Measurements from ENCODE around the gene SPAG7.

Gene SPAG7

GRCh38 chr17:4966844-4967538 is 626 bp downstream of the SPAG7 start:
- Histone ChIP-seq H3K36me3 (no peaks in the 10 kb centered on the region; the same call in 1 of the 2 replicates), H3K9me3 (no peaks in the 10 kb centered on the region), H3K27me3 (no peaks in the 10 kb centered on the region), H3K4me3 (ENCODE audit: low read depth, low read length) (peak overlapping the region; percentile 76), H3K4me1 (no peaks in the 10 kb centered on the region)
- no peak for TF ChIP-seq CTCF (IDR thresholded peaks at IDR 0.05; ENCODE audit: low read depth, low read length)
- DNase-seq = peak; percentile 93

- Histone ChIP-seq H3K36me3 (no peaks in the 10 kb centered on the region; the same call in 1 of the 2 replicates), H3K4me3 (ENCODE audit: low read depth, low read length) (no peak overlapping the region), H3K27me3 (no peaks in the 10 kb centered on the region), H3K4me1 (no peaks in the 10 kb centered on the region), H3K9me3 (no peaks in the 10 kb centered on the region)
- no peak for TF ChIP-seq CTCF (IDR thresholded peaks at IDR 0.05; ENCODE audit: low read depth, low read length)
- no peak for DNase-seq
Observed at GRCh38 chr17:4965311-4965986, 2.2 kb downstream of the SPAG7 start.

GRCh38 chr17:4960279-4960922 is 7.2 kb downstream of the SPAG7 start:
- no peaks in the 10 kb centered on the region for H3K4me1 ChIP-seq
- no peaks in the 10 kb centered on the region for H3K9me3 ChIP-seq
- no peaks in the 10 kb centered on the region for H3K36me3 ChIP-seq
- no peak overlapping the region for H3K4me3 ChIP-seq (ENCODE audit: low read depth, low read length)
- no peak for DNase-seq
- H3K27me3 ChIP-seq = no peaks in the 10 kb centered on the region
- TF ChIP-seq CTCF (IDR thresholded peaks at IDR 0.05; ENCODE audit: low read depth, low read length) = no peak

- Histone ChIP-seq H3K4me3 (ENCODE audit: low read depth, low read length) (no peak overlapping the region), H3K36me3 (no peaks in the 10 kb centered on the region), H3K4me1 (no peaks in the 10 kb centered on the region), H3K27me3 (no peaks in the 10 kb centered on the region), H3K9me3 (no peaks in the 10 kb centered on the region)
- no peak for DNase-seq
- TF ChIP-seq CTCF (IDR thresholded peaks at IDR 0.05; ENCODE audit: low read depth, low read length) = no peak
Observed at GRCh38 chr17:4959261-4959965, 8.2 kb downstream of the SPAG7 start.

- no peaks in the 10 kb centered on the region for H3K4me1 ChIP-seq
- H3K9me3 ChIP-seq = no peaks in the 10 kb centered on the region
- H3K27me3 ChIP-seq = no peaks in the 10 kb centered on the region
- no peaks in the 10 kb centered on the region for H3K36me3 ChIP-seq
- DNase-seq = no peak
- TF ChIP-seq CTCF (IDR thresholded peaks at IDR 0.05; ENCODE audit: low read depth, low read length) = no peak
- no peak overlapping the region for H3K4me3 ChIP-seq (ENCODE audit: low read depth, low read length)
Observed at GRCh38 chr17:4958102-4958501, 9.5 kb downstream of the SPAG7 start.
